ENCODE data around the gene GALNT12.

The GALNT12 gene

GRCh38 chr9:98783518-98784226, 23.8 kb upstream of the GALNT12 start:
- no peak for DNase-seq

DNA sequence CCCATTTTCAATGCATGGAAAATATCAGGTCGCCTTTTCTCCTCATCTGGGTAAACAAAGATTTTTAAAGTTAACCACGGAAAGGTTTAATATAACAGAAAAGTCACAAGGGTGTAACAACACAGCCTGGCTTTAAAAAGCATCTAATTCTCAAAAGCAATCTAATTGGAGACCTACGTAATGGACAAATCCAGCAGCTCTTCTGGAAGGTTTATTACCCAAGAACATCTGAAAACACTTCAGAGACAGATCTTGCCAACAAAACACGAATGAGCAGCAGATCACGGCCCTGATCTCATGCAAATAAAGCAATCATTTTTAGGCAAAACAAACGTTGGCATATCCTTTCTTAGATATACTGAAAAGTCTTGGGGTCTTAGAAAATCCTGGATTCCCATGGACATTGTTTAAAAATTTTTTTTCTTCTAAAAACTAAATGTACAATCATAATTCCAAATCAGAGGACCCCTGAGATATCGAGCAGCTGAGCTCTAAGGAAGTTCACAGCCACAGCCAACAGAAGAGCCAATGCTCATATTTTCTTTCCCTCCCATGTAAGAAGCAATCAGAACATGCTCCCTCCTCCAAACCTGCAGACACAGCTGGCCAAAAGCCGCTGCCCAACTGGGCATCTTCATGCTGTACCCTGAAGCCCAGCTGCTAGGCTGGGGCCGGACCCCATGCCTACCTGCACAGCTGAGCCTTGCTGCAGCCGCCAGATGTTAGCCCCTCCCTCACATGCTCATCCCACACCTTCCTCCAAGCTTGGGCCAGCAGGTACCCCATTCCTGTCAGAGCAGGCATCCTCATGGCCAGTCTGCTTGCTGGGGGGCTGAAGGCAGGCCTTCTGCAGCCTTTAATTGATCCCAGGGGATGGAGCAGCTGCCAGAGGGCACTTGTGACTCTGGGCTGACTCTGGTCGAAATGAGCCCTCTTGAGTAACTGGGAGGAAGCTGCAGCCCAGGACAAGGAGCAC, 22.4 kb upstream of the GALNT12 start:
- no peak for DNase-seq

- DNase-seq = no peak
Observed at GRCh38 chr9:98786750-98787510, 20.5 kb upstream of the GALNT12 start.

GRCh38 chr9:98787766-98788335, 19.6 kb upstream of the GALNT12 start:
- DNase-seq = no peak

DNA sequence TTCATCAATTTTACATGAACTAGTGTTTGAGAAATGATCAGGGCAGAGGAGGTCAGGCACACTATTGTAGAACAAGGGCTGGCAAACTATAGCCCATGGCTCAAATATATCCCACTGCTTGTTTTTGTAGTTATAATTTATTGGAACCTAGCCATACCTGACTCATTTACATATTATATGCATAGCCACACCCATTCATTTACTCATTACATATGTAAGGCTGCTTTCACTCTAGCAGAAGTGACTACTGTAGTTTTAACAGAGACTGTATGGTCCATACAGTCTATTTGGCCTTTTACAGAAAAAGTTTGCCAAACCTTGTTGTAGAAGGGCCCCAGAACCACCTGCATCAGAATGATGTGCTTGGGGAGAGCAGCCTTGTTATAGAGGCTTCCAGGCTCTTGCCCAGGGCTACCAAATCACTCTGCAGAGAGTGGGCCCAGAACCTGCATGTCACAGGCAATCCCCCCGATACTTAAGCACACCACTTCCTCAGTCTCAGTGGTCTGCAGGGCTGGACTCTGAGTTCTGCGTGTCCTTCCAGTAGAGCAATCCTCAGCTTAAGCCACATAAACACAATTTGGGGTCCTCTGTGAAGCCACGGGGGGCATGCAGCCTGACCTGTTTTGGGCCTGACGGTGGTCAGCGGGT, 17.9 kb upstream of the GALNT12 start:
- DNase-seq = no peak

DNA sequence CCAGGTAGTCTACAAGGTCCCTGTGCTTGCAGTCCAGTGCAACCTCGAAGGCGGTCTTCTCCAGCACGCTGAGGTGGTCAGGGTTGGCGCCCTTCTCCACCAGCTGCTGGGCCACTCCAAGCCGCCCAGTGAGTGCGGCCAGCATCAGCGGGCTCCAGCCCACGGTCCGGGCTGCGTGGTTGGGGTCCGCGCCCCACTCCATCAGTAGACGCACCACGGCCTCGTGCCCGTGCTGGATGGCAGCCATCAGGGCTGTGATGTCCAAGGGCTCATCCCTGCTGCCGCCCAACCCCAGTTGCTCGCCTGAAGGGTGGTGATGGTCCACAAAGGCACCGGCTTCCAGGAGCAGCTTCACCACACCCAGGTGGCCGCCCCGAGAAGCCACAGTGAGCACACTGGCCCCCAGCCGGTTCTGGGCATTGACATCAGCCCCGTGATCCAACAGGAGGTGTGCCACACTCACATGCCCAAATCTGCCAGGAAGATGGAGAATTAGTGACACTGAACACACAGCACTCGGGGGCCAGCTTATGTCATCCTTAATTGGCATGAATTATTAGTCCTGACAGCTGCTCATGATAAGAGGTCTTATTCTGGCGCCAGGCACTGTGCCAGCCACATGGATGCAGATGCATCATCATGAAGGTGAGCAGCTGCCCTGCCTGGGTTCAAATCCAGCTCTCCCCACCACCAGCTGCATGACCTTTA, 17.2 kb upstream of the GALNT12 start:
- DNase-seq = no peak

- DNase-seq = peak; percentile 69
Observed at GRCh38 chr9:98790842-98791607, 16.4 kb upstream of the GALNT12 start.

DNA sequence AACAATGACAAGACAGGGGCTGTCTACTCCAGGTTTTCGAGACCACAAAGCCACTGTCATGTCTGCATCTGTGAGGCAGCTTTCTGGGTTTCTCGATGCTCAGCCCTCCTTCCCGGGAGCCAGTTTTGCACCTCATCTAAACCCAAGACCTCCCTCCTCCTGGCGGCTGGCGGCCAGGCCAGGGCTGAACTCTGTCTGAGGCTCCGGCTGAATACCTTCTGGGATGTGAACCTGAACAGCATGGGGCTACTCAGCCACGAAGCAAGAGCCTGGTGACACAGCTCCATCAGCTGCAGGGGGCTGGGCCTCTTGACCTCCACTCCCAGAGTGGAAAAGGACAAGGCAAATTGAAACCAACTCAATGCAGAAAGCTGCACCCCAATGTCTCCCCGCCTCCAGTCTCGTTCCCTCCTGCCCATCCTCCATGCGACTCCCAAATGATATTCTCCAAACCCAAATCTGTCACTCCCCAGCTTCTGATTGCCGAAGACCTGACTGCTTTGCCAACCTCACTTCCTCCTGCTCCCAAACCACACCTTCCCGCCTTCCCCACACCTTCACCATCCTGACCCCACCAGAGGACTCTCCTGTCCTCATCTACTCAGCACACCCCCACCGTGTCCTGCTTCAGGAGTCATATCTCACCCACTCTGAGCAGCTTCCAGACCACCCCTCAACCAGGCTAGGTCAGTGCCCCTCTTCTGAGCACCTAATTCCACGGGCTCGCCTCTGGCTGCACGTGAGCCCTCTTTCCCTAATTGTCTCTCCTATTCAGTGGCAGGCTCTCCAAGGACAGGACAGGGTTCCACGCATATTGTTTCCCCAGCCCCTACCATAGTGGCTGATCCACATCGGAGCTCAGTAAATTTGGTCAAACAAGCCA, 15.6 kb upstream of the GALNT12 start:
- no peak for DNase-seq

- no peak for DNase-seq
Observed at GRCh38 chr9:98793031-98793430, 14.4 kb upstream of the GALNT12 start.

- DNase-seq = no peak
Observed at GRCh38 chr9:98794802-98795201, 12.7 kb upstream of the GALNT12 start.

DNA sequence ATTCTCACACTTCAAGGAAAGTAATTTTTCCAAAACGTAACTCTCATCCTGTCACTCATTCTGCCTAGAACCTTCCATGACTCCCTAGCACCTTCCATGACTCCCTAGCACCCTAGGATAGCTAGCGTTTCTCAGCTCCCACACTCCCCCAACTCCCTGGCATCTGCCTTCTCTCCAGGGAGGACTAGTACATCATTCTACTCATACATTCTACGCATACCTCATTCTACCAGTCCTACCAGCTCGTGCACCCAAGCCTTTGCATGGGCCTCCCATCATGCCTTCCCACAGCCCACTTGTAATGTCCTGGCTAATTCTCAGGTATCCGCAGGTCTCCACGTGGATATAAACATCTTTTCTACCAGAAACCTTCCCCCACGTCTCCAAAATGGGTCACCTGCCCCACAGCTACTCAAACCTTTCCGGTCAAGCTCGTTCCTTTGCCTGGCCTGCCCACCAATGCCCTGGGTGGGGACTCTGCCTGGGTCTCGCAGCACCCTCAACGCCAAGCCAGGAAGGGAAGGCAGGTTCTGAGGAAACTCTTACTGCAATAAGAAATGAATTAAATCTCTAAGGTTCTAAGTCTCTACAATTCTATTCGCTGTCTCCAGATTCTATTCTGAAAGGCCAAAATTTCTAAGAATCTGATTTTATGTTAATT, 12.0 kb upstream of the GALNT12 start:
- no peak for DNase-seq

DNA sequence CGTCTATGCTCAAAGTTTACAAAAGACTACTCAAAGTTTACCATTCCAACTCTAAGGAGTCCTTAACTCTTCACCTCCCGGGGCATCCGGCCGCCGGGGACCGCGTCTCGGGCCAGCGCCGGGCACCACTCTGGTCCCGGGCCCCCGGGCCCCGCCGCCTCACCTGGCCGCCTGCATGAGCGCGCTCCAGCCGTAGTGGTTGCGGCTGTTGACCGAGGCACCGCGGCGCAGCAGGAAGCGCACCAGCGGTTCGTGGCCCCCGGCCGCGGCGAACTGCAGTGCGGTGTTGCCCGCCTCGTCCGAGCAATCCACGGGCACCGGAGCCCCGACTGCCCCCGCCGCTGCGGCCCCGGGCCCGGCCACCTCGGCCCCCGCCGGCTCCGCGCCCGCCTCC, 11.5 kb upstream of the GALNT12 start:
- peak; percentile 47 for DNase-seq

- peak; percentile 88 for DNase-seq
Observed at GRCh38 chr9:98796364-98797101, 10.9 kb upstream of the GALNT12 start, which contains the start of gene ANKS6. TSS of gene ANKS6 (minus strand) at chr9:98796555. CDS start at chr9:98796491, 64 bp downstream.

GRCh38 chr9:98797491-98797890, 10.0 kb upstream of the GALNT12 start:
- no peak for DNase-seq

DNA sequence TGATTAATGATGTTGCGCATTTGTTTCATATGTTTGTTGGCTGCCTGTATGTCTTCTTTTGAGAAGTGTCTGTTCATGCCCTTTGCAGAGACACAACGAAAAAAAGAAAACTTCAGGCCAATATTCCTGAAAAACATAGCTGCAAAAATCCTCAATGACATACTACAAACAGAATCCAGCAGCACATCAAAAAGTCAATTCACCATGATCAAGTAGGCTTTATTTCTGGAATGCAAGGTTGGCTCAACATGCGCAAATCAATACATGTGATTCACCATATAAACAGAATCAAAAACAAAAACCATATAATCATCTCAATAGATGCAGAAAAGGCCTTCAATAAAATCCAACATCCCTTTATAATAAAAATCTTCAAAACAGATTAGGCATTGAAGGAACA, 9.2 kb upstream of the GALNT12 start:
- DNase-seq = no peak

- no peak for DNase-seq
Observed at GRCh38 chr9:98801561-98801960, 5.9 kb upstream of the GALNT12 start.

- DNase-seq = no peak
Observed at GRCh38 chr9:98801969-98802371, 5.5 kb upstream of the GALNT12 start.

GRCh38 chr9:98804083-98804482, 3.4 kb upstream of the GALNT12 start:
- DNase-seq = no peak

Measured in stimulated activated CD4-positive, alpha-beta T cell treated with anti-CD3 and anti-CD28 coated beads, Interleukin-15, amount 100 ng/mL, for 24 hours (primary cell).